GM18526 (cell line): ENCODE data around the gene TMEM143.

Experiments used
- POLR2A ChIP-seq: IDR thresholded peaks from 3 replicates; pipeline ENCODE4 v1.6.1; 2011; ENCODE audit not compliant: insufficient read length; ENCODE audit errors: extremely low read depth

Gene TMEM143

DNA sequence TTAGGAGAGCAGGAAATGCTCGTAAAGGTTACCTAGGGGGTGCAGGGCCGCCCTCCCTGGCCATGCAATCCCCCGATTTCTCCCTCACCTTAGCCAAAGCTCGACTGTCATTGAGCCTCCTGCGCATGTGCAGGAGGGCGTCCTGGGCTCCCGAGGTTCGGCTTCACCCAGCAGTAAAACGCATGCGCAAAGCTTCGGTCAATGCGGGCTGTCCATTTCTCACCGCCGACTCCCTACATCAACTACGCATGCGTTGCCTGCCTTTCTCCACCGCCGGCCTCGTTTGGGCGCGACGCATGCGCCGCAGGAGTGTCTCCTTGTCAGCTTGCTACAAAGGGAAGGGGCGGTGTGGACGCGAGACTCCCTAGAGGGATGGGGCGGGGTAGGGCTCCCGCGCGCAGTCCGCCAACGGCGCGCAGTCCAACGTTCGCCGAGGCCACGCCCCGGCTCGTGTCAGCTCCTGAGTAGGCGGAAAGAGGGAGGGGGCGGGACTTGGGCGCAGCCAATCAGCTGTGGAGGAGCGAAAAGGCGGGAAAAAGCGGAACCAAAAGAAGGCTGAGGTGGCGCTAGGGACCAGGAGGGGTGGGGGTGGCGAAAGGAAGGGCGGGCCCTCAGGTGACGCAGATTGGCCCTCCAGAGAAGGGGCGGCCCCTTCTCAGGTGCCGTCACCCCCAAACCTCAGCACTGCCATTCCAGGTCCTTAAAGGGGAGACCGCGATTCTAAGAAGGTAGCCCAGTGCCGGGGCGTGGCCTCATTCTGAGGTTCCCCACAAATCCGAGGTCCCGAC, at the start of gene TMEM143, which contains the start of gene SYNGR4:
TMEM143 (minus strand) TSS at position 131 of the 788 bp plus-strand sequence; CDS start at position 111, 20 bp downstream.
SYNGR4 (plus strand) TSS at position 558 of the 788 bp plus-strand sequence. CDS start 1,476 bp downstream, outside the sequence.
- TF ChIP-seq POLR2A = peak; percentile 67

DNA sequence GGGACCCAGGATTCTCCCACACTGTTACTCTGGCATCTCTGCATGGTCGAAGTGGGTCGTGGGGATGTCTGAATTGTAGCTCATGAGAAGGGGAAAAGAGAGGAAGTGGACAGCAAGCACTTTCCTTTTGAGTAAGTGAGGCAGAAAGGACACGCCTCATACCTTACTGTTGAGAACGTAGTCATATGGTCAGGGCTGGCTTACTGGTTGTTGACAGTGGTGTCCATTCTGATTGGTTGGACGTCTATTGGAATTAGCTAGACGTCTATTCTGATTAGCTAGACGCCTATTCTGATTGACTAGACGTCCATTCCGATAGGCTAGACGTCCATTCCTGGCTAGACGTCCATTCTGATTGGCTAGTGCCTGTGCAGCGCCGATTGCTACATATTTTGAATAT, 42.1 kb upstream of the TMEM143 start:
- TF ChIP-seq POLR2A = no peak

DNA sequence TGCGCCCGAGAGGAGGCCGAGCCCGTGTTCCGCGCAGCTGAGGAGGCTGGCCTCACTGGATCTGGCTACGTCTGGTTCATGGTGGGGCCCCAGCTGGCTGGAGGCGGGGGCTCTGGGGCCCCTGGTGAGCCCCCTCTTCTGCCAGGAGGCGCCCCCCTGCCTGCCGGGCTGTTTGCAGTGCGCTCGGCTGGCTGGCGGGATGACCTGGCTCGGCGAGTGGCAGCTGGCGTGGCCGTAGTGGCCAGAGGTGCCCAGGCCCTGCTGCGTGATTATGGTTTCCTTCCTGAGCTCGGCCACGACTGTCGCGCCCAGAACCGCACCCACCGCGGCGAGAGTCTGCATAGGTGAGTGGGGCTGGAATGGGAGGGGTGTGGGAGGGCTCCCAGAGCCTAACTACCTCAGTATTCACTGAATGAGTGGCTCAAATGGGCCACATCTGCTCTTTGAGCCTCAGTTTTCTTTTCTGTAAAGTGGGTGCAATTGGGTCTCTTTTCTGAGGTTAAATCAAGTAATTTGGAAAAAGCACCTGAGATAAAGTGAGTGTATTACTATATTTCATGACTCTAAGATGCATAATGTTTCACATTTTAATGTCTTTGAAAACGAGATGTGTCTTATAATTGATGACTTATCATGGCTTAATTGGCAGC, 41.4 kb upstream of the TMEM143 start:
- TF ChIP-seq POLR2A = no peak

DNA sequence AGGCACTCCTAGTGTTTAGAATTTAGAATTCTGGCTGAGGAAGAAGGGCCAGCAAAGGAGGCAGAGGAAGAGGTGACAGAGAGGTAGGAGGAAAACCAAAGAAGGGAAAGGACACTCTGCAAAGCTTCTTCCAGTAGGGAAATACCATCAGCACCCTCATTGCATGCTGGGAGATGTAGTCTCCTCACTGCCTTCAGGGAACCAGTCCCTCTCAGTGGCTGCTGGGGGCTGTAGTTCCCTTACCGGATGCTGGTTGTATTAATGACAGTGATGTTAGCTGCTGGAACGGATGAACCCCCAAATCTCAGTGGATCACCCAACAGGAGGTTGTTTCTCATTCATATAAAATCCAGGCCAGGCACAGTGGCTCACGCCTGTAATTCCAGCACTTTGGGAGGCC, 39.9 kb upstream of the TMEM143 start:
- no peak for TF ChIP-seq POLR2A

DNA sequence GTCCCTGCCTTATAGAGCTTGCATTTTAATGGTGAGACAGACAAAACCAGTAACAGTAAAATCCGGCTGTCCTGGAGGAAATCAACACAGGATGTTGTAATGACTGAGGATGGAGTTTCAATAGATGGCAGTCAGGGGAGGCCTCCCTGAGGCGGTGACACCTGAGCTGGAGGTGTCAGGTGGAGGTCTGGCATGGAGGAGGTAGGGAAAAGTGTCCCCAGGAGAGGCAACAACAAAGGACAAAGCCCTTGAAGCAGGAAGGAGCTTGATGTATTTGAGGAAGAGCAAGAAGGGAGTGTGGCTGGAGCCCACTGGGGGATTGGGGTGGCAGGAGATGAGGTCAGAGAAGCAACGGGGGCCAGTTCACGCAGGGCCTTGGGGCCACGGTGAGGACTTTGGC, 37.5 kb upstream of the TMEM143 start:
- no peak for TF ChIP-seq POLR2A

DNA sequence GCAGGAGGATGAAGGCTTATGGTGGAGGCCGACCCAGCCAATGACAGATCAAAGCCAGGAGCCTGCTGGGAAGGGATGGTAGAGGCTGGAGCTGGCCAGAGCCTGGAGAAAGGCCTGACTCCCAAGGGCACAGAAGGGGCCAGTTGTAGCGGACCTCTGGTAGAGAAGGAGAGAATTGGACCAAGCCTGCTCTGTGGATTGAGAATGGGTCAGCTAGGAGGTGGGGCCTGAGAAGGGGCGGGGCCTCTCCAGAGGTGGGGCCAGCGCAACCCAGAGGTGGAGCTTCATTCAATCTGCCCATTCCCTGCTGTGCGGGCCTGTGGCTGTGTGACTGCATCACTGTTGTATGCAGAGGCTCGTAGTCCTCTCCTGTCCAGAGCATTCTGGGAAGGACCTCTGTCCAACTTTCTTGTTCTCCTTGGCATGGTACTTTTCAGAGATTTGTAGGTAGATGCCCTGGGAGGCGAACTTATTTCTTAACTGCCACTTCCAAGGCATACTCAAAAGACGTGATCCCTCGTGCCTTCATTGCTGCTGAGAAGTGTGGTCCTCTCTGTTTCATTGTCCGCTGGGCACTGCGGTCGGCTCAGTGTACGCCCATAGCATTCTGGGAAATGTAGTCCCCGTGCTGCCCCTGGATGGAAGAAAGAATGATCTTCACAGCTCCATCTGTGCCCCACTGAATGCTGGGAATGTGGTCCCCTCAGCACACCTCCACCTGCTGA, 36.4 kb upstream of the TMEM143 start:
- no peak for TF ChIP-seq POLR2A

DNA sequence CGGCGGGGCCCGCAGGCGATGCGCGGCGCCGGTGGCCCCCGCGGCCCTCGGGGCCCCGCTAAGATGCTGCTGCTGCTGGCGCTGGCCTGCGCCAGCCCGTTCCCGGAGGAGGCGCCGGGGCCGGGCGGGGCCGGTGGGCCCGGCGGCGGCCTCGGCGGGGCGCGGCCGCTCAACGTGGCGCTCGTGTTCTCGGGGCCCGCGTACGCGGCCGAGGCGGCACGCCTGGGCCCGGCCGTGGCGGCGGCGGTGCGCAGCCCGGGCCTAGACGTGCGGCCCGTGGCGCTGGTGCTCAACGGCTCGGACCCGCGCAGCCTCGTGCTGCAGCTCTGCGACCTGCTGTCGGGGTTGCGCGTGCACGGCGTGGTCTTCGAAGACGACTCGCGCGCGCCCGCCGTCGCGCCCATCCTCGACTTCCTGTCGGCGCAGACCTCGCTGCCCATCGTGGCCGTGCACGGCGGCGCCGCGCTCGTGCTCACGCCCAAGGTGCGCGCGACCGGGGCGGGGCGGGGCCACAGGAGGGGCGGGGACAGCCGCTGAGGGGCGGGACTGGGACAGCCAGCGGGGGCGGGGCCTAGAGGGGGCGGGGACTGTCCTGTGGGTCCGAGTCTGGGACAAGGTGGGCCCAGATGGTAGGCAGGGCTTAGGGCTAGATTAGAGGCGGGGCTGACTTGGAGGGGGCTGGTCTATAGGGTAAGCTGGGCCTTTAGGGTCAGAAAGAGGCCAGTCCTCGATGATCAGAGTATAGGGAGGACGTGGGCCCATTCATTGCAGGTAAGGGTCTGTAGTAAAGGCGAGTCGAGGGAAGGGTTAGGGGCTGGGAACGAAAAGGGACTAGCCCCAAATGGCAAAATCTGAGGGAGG, 34.9 kb upstream of the TMEM143 start:
- TF ChIP-seq POLR2A = peak; percentile 62

DNA sequence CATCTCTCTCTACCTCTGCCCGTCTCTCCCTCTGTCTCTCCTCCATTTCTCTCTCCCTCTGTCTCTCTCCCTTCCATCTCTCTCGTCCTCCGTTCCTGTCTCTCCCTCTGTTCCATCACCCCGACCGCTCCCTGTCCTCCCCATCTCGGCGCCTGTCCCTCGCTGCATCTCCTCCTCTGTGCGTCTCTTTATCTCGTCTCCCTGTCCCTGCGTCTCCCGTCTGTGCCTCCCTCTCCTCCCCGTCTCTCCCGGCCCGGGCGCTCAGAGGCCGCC, 34.3 kb upstream of the TMEM143 start:
- no peak for TF ChIP-seq POLR2A

DNA sequence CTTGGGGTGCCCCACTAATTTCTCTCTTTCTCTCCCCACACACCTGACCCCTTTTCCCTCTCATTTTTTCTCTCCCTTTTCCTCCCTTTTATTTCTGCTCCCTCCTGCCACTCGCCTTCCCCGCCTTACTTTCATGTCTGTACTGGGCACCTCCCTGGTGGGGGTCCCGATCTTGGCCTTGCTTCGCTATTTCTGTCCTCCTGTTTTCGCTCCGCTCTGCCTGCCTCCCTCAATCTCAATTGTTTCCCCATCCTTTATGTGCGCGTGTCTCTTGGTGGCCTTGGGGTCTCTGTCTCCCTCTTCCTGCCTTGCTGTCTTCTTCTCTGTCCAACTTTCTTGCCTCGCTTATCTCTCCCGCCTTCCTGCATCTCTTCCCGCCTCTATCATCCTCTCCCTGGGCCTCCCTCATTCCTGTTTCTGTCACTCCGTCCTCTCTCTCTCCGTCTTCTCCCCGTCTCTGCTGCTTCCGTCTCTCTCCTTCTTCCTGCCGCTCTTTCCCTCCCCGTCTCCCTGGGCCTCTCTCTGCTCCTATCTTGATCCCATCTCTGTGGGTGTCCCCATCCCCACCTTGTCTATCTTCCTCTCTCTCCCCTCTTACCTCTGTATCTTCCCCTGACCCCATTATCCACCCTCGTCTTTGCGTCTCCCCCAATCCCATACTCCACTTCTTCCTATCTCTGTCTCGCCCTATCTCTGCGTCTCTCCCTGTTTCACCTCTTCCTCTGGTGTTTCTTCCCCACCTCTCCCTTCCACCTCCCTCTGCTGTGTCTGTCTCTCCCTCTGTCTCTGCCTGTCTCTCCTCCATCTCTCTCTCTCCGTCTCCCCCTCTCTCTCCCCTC, 33.7 kb upstream of the TMEM143 start:
- TF ChIP-seq POLR2A = no peak

DNA sequence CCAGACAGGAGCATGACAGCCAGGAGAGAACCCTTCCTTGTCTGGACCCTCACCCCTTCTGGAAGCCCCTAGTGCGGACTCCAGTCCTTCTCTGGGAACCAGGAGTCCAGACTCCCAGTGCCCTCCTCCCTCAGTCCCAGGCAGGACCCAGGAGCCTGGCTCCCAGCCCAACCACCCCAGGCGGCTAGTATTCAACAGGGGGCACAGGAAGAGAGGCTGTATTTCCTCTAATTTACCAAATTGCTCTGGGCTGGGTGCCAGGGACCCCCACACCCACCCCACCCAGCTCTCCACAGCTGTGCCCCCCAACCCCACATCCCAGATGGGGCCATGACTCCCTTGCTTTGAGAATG, 33.1 kb upstream of the TMEM143 start:
- TF ChIP-seq POLR2A = no peak

DNA sequence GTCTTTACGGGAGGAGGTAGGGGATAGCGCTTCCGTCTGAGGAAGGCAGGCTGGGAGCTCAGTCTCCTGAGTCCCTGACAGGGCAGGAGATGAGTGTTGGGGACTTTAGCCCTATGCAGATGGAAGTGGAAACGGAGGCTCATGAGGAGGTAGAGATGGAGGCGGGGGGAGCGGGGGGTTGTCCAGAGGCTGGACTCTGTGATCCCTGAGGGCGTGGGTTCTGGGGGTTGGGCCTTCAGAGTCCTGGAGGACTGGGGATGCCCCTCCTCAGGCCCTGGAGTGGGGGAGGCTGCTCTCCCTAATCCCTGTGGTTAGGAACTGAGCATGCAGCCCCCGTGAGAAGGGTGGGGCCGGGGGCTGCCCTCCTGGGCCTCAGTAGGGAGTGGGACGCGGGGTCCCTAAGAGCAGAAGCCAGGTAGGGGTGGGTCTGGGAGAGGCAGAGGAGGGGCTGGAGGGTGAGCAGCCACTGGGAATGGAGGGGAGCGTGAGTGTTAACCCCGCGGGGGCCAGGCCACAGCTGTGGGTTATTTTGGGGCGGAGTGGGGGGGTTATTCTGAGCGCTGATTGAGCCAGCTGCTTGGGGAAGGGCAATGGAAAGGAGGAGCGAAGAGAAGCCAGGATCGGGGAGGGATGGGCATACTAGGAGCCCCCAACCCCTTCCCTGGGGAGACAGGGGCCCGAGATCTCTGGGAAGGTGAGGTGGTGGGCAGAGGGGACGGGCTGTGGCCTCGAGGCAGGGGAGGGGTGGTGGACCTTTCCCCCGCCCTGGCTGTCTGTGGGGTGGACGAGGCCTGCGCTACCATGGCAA, 32.5 kb upstream of the TMEM143 start:
- no peak for TF ChIP-seq POLR2A

DNA sequence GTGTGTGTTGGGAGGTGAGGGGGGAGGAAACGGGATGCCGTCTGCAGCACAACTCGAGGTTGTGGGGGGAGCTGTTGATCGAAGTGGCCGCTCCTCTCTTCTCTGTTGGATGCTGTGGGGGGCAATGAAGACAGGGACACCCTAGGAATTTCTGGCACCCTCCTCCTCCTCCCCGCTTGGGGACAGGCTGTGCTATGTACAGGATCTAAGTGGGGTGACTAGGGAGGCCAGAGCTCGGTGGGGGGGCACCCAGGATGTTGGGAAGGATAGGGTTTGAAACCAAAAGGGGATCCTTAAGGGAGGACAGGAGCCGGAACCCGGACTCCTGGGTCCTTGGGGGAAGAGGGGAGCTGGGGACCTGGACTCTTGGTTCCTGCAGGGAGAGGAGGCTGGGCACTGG, 31.8 kb upstream of the TMEM143 start:
- TF ChIP-seq POLR2A = no peak

DNA sequence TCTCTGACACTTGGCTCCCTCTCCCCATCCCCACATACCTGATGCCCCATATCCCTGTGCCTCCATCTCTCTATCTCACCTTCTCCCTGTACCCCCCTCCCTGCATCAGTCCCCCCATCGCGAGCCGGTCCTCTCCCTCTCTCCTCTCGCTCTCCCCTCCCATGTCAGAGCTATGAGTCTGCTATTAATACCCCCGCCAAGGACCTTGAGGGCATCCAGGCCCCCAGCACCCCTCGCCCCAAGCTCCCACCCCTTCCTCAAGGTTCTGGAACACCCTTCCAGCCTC, 31.4 kb upstream of the TMEM143 start:
- no peak for TF ChIP-seq POLR2A
